Measurements from ENCODE around the gene WSB2. TPM values are rescaled to one million over a fixed set of nuclear protein-coding genes. Genes with fewer than 3 reads are reported as not detected.

Gene WSB2
- total and polyA plus RNA-seq, 9 of the 15 experiments (the other 6 are each of a cell fraction or from before 2014, with no cell fraction given), result 31.4 to 77.6 (median 52.6) TPM

GRCh38 chr12:118061873-118062843, 1.2 kb upstream of the WSB2 start:
- DNase-seq (ENCODE audit: extremely low read depth in 1 of 4, low spot score in 3 of 4) (peak; percentile 54 to 68 (median 60)), FAIRE-seq (peak; percentile 76), ATAC-seq (peak; percentile 59)
- H3K27me3 ChIP-seq (ENCODE audit: control insufficient read depth in 2 of 2, insufficient read depth in 2 of 2, low read length in 2 of 2), result peaks cover 0 to 4% of the 10 kb centered on the region in 2 experiments; a peak in 1 of 5 replicates
- intact Hi-C loops (cut with micrococcal nuclease), result loop anchor here (5.0 kb wide), 1 partner anchor 40 kb away; the partner anchor contains the start of gene VSIG10
- WGBS (ENCODE audit: insufficient coverage, low coverage, missing lambda C conversion rate), result under 1% methylated on average over 36 of the region's 44 CpGs
- H3K9me3 ChIP-seq (replicated peaks; ENCODE audit: control insufficient read depth, insufficient read depth, low read depth, low read length), result no peaks in the 10 kb centered on the region
- peaks cover 5% of the 10 kb centered on the region; the same call in 1 of the 2 replicates for H4K20me1 ChIP-seq (replicated peaks; ENCODE audit: control insufficient read depth, insufficient read depth, low read length)
- peak overlapping the region; percentile 98 for H3K27ac ChIP-seq (ENCODE audit: extremely low read depth, low read depth, low read length)
- in situ Hi-C loops (cut with MboI), result no loop called here
- POLR2A ChIA-PET, result interaction anchor here (0.5 to 1.4 kb wide), 9 partner anchors 9 to 1150 kb away, joined by 3 to 7 read pairs (median 3); no protein-coding TSS in a partner anchor
- peak overlapping the region; percentile 85 for H3K4me3 ChIP-seq
- H3K4me1 ChIP-seq (replicated peaks in 1 of 2; ENCODE audit: control insufficient read depth in 2 of 2, insufficient read depth in 2 of 2, low read length in 2 of 2), result peaks cover 15 to 38% of the 10 kb centered on the region in 2 experiments
- peak overlapping the region; percentile 88 for H2AFZ ChIP-seq (ENCODE audit: low read depth, low read length)
- H3K9ac ChIP-seq (ENCODE audit: insufficient read depth in 1 of 2, low read depth in 2 of 2, low read length in 2 of 2), result peak overlapping the region; percentile 96
- CTCF ChIA-PET (ENCODE audit: low intra/inter-chr PET ratio), result no interaction called here
- peaks cover 33% of the 10 kb centered on the region for H3K79me2 ChIP-seq (ENCODE audit: control insufficient read depth, insufficient read depth, low read length)
- no peaks in the 10 kb centered on the region; the same call in 2 of the 3 replicates for H3K36me3 ChIP-seq (ENCODE audit: control insufficient read depth, insufficient read depth, low read length)
- peak overlapping the region; percentile 91 for H3K4me2 ChIP-seq (ENCODE audit: insufficient read depth, low read length)
- H3K9me1 ChIP-seq (ENCODE audit: control insufficient read depth, insufficient read depth, low read length), result no peaks in the 10 kb centered on the region
- TSS peak; percentile 81 for BruUV-seq (replicated peaks)
- TF ChIP-seq ZMIZ1 (IDR thresholded peaks at IDR 0.05; ENCODE audit: low read depth in 2 of 2, low read length in 2 of 2) (no peak), STAT5B (CRISPR knock-in tag; IDR thresholded peaks at IDR 0.05) (no peak), ZNF644 (tag; IDR thresholded peaks at IDR 0.05; ENCODE audit: low read depth) (no peak), POU5F1 (IDR thresholded peaks at IDR 0.05; ENCODE audit: borderline replicate concordance, low read depth, low read length, partially characterized antibody) (no peak), RCOR1 (IDR thresholded peaks at IDR 0.05; ENCODE audit: borderline replicate concordance in 1 of 2, low read depth in 2 of 2, low read length in 2 of 2) (no peak), NFRKB (IDR thresholded peaks at IDR 0.05; ENCODE audit: low read depth) (peak; percentile 65), SMARCE1 (IDR thresholded peaks at IDR 0.05) (0 out of 2 replicates have a peak, but pooled peaks have one; percentile 48), RBM22 (IDR thresholded peaks at IDR 0.05; ENCODE audit: low read depth, low read length, poor library complexity, severe bottlenecking) (no peak), ESRRA (IDR thresholded peaks at IDR 0.05; ENCODE audit: borderline replicate concordance, low read depth) (no peak), PHF20 (IDR thresholded peaks at IDR 0.05; ENCODE audit: partially characterized antibody) (no peak), GATAD2A (IDR thresholded peaks at IDR 0.05) (0 out of 2 replicates have a peak, but pooled peaks have one; percentile 28)
- TF ChIP-seq, protein P1, sequence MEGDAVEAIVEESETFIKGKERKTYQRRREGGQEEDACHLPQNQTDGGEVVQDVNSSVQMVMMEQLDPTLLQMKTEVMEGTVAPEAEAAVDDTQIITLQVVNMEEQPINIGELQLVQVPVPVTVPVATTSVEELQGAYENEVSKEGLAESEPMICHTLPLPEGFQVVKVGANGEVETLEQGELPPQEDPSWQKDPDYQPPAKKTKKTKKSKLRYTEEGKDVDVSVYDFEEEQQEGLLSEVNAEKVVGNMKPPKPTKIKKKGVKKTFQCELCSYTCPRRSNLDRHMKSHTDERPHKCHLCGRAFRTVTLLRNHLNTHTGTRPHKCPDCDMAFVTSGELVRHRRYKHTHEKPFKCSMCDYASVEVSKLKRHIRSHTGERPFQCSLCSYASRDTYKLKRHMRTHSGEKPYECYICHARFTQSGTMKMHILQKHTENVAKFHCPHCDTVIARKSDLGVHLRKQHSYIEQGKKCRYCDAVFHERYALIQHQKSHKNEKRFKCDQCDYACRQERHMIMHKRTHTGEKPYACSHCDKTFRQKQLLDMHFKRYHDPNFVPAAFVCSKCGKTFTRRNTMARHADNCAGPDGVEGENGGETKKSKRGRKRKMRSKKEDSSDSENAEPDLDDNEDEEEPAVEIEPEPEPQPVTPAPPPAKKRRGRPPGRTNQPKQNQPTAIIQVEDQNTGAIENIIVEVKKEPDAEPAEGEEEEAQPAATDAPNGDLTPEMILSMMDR (IDR thresholded peaks at IDR 0.05 in 2 of 3, conservative IDR thresholded peaks at IDR 0.05 in 1 of 3; ENCODE audit: insufficient read depth in 2 of 3, low read depth in 1 of 3, low read length in 3 of 3), result no peak
- TF ChIP-seq, protein P2, sequence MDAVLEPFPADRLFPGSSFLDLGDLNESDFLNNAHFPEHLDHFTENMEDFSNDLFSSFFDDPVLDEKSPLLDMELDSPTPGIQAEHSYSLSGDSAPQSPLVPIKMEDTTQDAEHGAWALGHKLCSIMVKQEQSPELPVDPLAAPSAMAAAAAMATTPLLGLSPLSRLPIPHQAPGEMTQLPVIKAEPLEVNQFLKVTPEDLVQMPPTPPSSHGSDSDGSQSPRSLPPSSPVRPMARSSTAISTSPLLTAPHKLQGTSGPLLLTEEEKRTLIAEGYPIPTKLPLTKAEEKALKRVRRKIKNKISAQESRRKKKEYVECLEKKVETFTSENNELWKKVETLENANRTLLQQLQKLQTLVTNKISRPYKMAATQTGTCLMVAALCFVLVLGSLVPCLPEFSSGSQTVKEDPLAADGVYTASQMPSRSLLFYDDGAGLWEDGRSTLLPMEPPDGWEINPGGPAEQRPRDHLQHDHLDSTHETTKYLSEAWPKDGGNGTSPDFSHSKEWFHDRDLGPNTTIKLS (IDR thresholded peaks at IDR 0.05; ENCODE audit: borderline replicate concordance, low read depth), result peak; percentile 27; the same call in 1 of the 2 replicates

Data from K562 (cell line).